HL-60 (cell line): ENCODE data around the gene ESRRB.
A peak's percentile ranks its signal among the peaks of the same experiment; 100 is the strongest.

Experiments used
- DNase-seq, 2 experiments: peaks; one replicate each; pipeline ENCODE4 v3.0.0-alpha.2; 2010 to 2020; ENCODE audit warnings: low read depth in 1 of 2, low spot score in 1 of 2
- H3K27ac ChIP-seq: fragments of 250-450 bp; sonication (Bioruptor Pico); replicated peaks from 2 replicates; pipeline ENCODE4 v1.5.1; 2020; ENCODE audit warnings: mild to moderate bottlenecking, moderate library complexity
- H3K27me3 ChIP-seq: fragments of 250-450 bp; sonication (Bioruptor Pico); 2 replicates; pipeline ENCODE4 v1.5.1; 2021; ENCODE audit warnings: mild to moderate bottlenecking, moderate library complexity; ENCODE audit not compliant: insufficient read depth, poor library complexity, severe bottlenecking
- H3K4me3 ChIP-seq: replicated peaks from 2 replicates; pipeline ENCODE4 v1.5.1; 2011; ENCODE audit warnings: mild to moderate bottlenecking, control low read depth, low read length; ENCODE audit not compliant: insufficient read depth
- CTCF ChIP-seq: IDR thresholded peaks from one replicate; pipeline ENCODE4 v1.5.1; 2011; ENCODE audit warnings: low read length, control low read depth, inconsistent platforms; ENCODE audit not compliant: insufficient read depth
- GABPA ChIP-seq: IDR thresholded peaks from 2 replicates; pipeline ENCODE4 v1.6.1; 2012; ENCODE audit warnings: low read depth
- POLR2AphosphoS5 ChIP-seq: IDR thresholded peaks from 2 replicates; pipeline ENCODE4 v1.6.1; 2012; ENCODE audit warnings: low read depth
- REST ChIP-seq: IDR thresholded peaks from 2 replicates; pipeline ENCODE4 v1.6.1; 2012; ENCODE audit warnings: low read depth; ENCODE audit not compliant: insufficient replicate concordance
- SPI1 ChIP-seq: IDR thresholded peaks from 2 replicates; pipeline ENCODE4 v1.6.1; 2012; ENCODE audit warnings: low read depth, mild to moderate bottlenecking, borderline replicate concordance

The ESRRB gene

GRCh38 chr14:76382495-76382832, 6.5 kb downstream of the ESRRB start:
- no peak for TF ChIP-seq SPI1
- no peak for TF ChIP-seq GABPA
- no peak for TF ChIP-seq POLR2AphosphoS5
- TF ChIP-seq REST: no peak
- no peak for TF ChIP-seq CTCF
- Histone ChIP-seq H3K4me3 (no peak overlapping the region), H3K27ac (no peak overlapping the region), H3K27me3 (no peaks in the 10 kb centered on the region)
- DNase-seq: no peak

GRCh38 chr14:76385435-76385834, 9.5 kb downstream of the ESRRB start:
- Histone ChIP-seq H3K27ac (no peak overlapping the region), H3K27me3 (no peaks in the 10 kb centered on the region), H3K4me3 (no peak overlapping the region)
- DNase-seq: no peak
- TF ChIP-seq SPI1: no peak
- TF ChIP-seq GABPA: no peak
- no peak for TF ChIP-seq POLR2AphosphoS5
- no peak for TF ChIP-seq REST
- no peak for TF ChIP-seq CTCF

GRCh38 chr14:76386944-76387782, 11.2 kb downstream of the ESRRB start:
- H3K27ac ChIP-seq: no peak overlapping the region
- DNase-seq: peak in 1 of 2 experiments; percentile 38
- no peak overlapping the region for H3K4me3 ChIP-seq
- TF ChIP-seq CTCF (peak; percentile 86), POLR2AphosphoS5 (no peak)
- no peaks in the 10 kb centered on the region for H3K27me3 ChIP-seq

- Histone ChIP-seq H3K27ac (no peak overlapping the region), H3K4me3 (no peak overlapping the region), H3K27me3 (no peaks in the 10 kb centered on the region)
- TF ChIP-seq SPI1: no peak
- TF ChIP-seq REST: no peak
- no peak for TF ChIP-seq POLR2AphosphoS5
- no peak for TF ChIP-seq GABPA
- no peak for TF ChIP-seq CTCF
- DNase-seq: no peak
These were observed 13.9 kb downstream of the ESRRB start for GRCh38 chr14:76389841-76390240.
